Measurements from ENCODE around the gene PPFIA3.

DNA sequence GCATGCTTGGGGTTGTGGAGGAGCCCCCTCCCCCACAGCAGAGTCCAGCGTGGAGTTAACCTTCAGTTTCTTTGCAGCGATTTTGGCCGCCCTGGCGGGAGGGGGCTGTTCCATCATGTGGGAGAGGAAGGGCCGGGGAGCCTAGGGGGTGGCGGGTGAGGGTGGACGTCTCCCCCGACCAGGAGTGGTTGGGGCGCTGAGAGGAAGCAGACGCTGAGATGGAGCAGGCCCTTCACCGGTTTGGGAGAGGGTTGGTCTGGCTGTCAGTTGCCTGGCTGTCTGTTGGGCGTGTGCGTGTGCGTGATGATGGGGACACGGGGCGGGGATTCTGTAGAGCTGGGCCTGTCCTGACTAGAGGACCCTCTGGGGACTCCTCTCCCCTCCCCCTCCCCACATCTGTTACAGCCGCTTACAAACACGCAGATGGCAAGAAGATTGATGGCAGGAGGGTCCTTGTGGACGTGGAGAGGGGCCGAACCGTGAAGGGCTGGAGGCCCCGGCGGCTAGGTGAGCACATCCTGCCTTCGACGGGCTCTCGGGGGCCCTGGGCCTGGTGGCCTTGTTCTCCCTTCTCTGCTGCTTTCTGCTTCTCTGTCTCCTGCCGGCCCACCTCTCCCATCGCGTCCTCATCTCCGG is 15.0 kb upstream of the PPFIA3 start:
- TF ChIP-seq, protein P1, sequence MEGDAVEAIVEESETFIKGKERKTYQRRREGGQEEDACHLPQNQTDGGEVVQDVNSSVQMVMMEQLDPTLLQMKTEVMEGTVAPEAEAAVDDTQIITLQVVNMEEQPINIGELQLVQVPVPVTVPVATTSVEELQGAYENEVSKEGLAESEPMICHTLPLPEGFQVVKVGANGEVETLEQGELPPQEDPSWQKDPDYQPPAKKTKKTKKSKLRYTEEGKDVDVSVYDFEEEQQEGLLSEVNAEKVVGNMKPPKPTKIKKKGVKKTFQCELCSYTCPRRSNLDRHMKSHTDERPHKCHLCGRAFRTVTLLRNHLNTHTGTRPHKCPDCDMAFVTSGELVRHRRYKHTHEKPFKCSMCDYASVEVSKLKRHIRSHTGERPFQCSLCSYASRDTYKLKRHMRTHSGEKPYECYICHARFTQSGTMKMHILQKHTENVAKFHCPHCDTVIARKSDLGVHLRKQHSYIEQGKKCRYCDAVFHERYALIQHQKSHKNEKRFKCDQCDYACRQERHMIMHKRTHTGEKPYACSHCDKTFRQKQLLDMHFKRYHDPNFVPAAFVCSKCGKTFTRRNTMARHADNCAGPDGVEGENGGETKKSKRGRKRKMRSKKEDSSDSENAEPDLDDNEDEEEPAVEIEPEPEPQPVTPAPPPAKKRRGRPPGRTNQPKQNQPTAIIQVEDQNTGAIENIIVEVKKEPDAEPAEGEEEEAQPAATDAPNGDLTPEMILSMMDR (conservative IDR thresholded peaks at IDR 0.05; ENCODE audit: low read depth, low read length): no peak
- TF ChIP-seq EZH2 (IDR thresholded peaks at IDR 0.05; ENCODE audit: borderline replicate concordance, low read depth, low read length, poor library complexity, severe bottlenecking): no peak
